KOPT-K1 (cell line): Measurements from ENCODE around the gene AGPAT2.

Experiments
- H3K27ac ChIP-seq: fragments of 200-600 bp; sonication (generic); 2 replicates; pipeline ENCODE4 v1.5.1; 2016; ENCODE audit warnings: antibody characterized with exemption, mild to moderate bottlenecking, low read depth, low read length; ENCODE audit not compliant: poor library complexity, severe bottlenecking
- H3K36me3 ChIP-seq: fragments of 200-600 bp; sonication (generic); 2 replicates; pipeline ENCODE4 v1.5.1; 2017; ENCODE audit warnings: antibody characterized with exemption, mild to moderate bottlenecking, low read length, moderate library complexity; ENCODE audit not compliant: insufficient read depth
- H3K9me3 ChIP-seq: fragments of 200-600 bp; sonication (generic); 2 replicates; pipeline ENCODE4 v1.5.1; 2017; ENCODE audit warnings: antibody characterized with exemption, low read length, mild to moderate bottlenecking; ENCODE audit not compliant: insufficient read depth, poor library complexity, severe bottlenecking

Gene AGPAT2

GRCh38 chr9:136690104-136690805, 3.0 kb upstream of the AGPAT2 start:
- Histone ChIP-seq H3K36me3 (no peaks in the 10 kb centered on the region), H3K27ac (no peak overlapping the region), H3K9me3 (no peaks in the 10 kb centered on the region)

GRCh38 chr9:136689108-136689460, 1.8 kb upstream of the AGPAT2 start:
- H3K36me3 ChIP-seq, result no peaks in the 10 kb centered on the region
- no peaks in the 10 kb centered on the region for H3K9me3 ChIP-seq
- no peak overlapping the region for H3K27ac ChIP-seq

GRCh38 chr9:136688274-136689107, 1.2 kb upstream of the AGPAT2 start:
- Histone ChIP-seq H3K9me3 (no peaks in the 10 kb centered on the region), H3K27ac (no peak overlapping the region), H3K36me3 (no peaks in the 10 kb centered on the region)

GRCh38 chr9:136687721-136688223, 515 bp upstream of the AGPAT2 start:
- H3K27ac ChIP-seq, result no peak overlapping the region
- no peaks in the 10 kb centered on the region for H3K9me3 ChIP-seq

GRCh38 chr9:136686534-136686793, 793 bp downstream of the AGPAT2 start:
- H3K27ac ChIP-seq, result peak overlapping the region; percentile 45
- no peaks in the 10 kb centered on the region for H3K36me3 ChIP-seq
- no peaks in the 10 kb centered on the region for H3K9me3 ChIP-seq

More at GRCh38 chr9:136687721-136688223, 515 bp upstream of the AGPAT2 start:
- no peaks in the 10 kb centered on the region for H3K36me3 ChIP-seq

GRCh38 chr9:136685790-136686533, 1.3 kb downstream of the AGPAT2 start:
- peak overlapping the region; percentile 45 for H3K27ac ChIP-seq
- H3K9me3 ChIP-seq, result no peaks in the 10 kb centered on the region
- no peaks in the 10 kb centered on the region for H3K36me3 ChIP-seq

GRCh38 chr9:136685216-136685615, 2.0 kb downstream of the AGPAT2 start:
- no peaks in the 10 kb centered on the region for H3K9me3 ChIP-seq
- H3K27ac ChIP-seq, result no peak overlapping the region
- H3K36me3 ChIP-seq, result no peaks in the 10 kb centered on the region

GRCh38 chr9:136684799-136685198, 2.5 kb downstream of the AGPAT2 start:
- H3K27ac ChIP-seq, result no peak overlapping the region
- H3K36me3 ChIP-seq, result no peaks in the 10 kb centered on the region
- H3K9me3 ChIP-seq, result no peaks in the 10 kb centered on the region

- Histone ChIP-seq H3K27ac (no peak overlapping the region), H3K9me3 (no peaks in the 10 kb centered on the region), H3K36me3 (no peaks in the 10 kb centered on the region)
Measured at GRCh38 chr9:136684339-136684738, 2.9 kb downstream of the AGPAT2 start.

- H3K9me3 ChIP-seq, result no peaks in the 10 kb centered on the region
- H3K36me3 ChIP-seq, result no peaks in the 10 kb centered on the region
- H3K27ac ChIP-seq, result no peak overlapping the region
Measured at GRCh38 chr9:136683755-136684154, 3.5 kb downstream of the AGPAT2 start.

- no peaks in the 10 kb centered on the region for H3K36me3 ChIP-seq
- no peaks in the 10 kb centered on the region for H3K9me3 ChIP-seq
- no peak overlapping the region for H3K27ac ChIP-seq
Measured at GRCh38 chr9:136683173-136683745, 4.0 kb downstream of the AGPAT2 start.

- H3K27ac ChIP-seq, result no peak overlapping the region
- H3K36me3 ChIP-seq, result no peaks in the 10 kb centered on the region
- H3K9me3 ChIP-seq, result no peaks in the 10 kb centered on the region
Measured at GRCh38 chr9:136682710-136683109, 4.5 kb downstream of the AGPAT2 start.

- no peaks in the 10 kb centered on the region for H3K36me3 ChIP-seq
- no peak overlapping the region for H3K27ac ChIP-seq
- H3K9me3 ChIP-seq, result no peaks in the 10 kb centered on the region
Measured at GRCh38 chr9:136681945-136682699, 5.1 kb downstream of the AGPAT2 start.

GRCh38 chr9:136681029-136681428, 6.2 kb downstream of the AGPAT2 start:
- Histone ChIP-seq H3K9me3 (no peaks in the 10 kb centered on the region), H3K36me3 (no peaks in the 10 kb centered on the region), H3K27ac (no peak overlapping the region)
